Pancreas (tissue), 10 donors: ENCODE data around the gene MYO1A. TPM values are rescaled to one million over a fixed set of nuclear protein-coding genes. Genes with fewer than 3 reads are reported as not detected.
A peak's percentile ranks its signal among the peaks of the same experiment; 100 is the strongest.

Source experiments
- ATAC-seq, 4 donors: fragments of 200-7000 bp; cut with Tn5 transposase; one replicate each; pipeline versions ENCODE4 v1.8.0 to v1.9.1; 2020; ENCODE audit warnings: mild to moderate bottlenecking in 4 of 4, moderate library complexity in 4 of 4
- DNase-seq, 6 donors: peaks; one replicate each; pipeline ENCODE4 v3.0.0-alpha.2; 2020
- FAIRE-seq: peaks from 2 replicates; lab custom pipeline; 2012; peaks lifted over from hg19 to GRCh38; lab: Jason Lieb, UNC
- H3K27ac ChIP-seq, 4 donors: fragments of 200-600 bp; sonication (generic); 1 replicate in 3 of 4; 2 replicates in 1 of 4; pipeline versions ENCODE4 v1.5.0 to v1.8.0; 2020
- H3K27me3 ChIP-seq, 4 donors: fragments of 200-600 bp; one replicate each; pipeline ENCODE4 v1.8.0; 2021
- H3K36me3 ChIP-seq, 3 donors: fragments of 200-600 bp; sonication (generic) in 1 of 3; one replicate each; pipeline versions ENCODE4 v1.5.0 to v1.8.0; 2020 to 2021
- H3K4me1 ChIP-seq, 3 donors: fragments of 200-600 bp; one replicate each; pipeline ENCODE4 v1.8.0; 2021
- H3K4me3 ChIP-seq, 4 donors: fragments of 200-600 bp; sonication (generic) in 2 of 4; one replicate each; pipeline versions ENCODE4 v1.5.0 to v1.8.0; 2020 to 2021
- H3K9me3 ChIP-seq, 4 donors: fragments of 200-600 bp; one replicate each; pipeline ENCODE4 v1.8.0; 2021
- CTCF ChIP-seq, 4 donors: fragments of 200-600 bp; sonication (generic) in 3 of 4; IDR thresholded peaks; one replicate each; pipeline versions ENCODE4 v1.5.0 to v1.8.0; 2021; ENCODE audit warnings: antibody characterized with exemption in 4 of 4
- WGBS, 2 donors: extraction: QIAGEN DNeasy Blood & Tissue Kit; methylation state at CpG; one replicate each; pipeline ENCODE4 v1.1.7; 2013; 5-methylcytosine and 5-hydroxymethylcytosine counted together
- intact Hi-C, 3 donors: fragments of 100-400 bp; cut with DNase I; formaldehyde crosslinking; loops; one replicate each; pipeline versions ENCODE4 v1.11.1 to v1.14.2; 2022
- polyA plus RNA-seq, 2 donors: library from polyadenylated mRNA; stranded (reverse); fragments of 200-250 nt; gene quantifications; one replicate each; pipeline ENCODE4 v1.2.3, GENCODE V29; 2013
- total RNA-seq, 6 donors: library from RNA; stranded (reverse); fragmentation: NEBNext Ultra II Directional in 4 of 6; extraction: Animal tissue kit (Norgen Biotek cat#: 25700) in 4 of 6; gene quantifications; one replicate each; pipeline versions ENCODE4 v1.2.1 to v1.2.4, GENCODE V29; 2021 to 2023
- donor health status: healthy with polysubstance abuse.
- donor health status: DM: no; HTN: no; CAD: no; lungs with moderate emphysema.
- donor health status: DM: no; HTN: no; CAD: no.
- donor health status: control.
- donor health status: control.
- donor health status: Bipolar disorder and iron deficiency.
- donor health status: DM: yes; HTN: yes; CAD: no.
- donor health status: DM: no; HTN: no; CAD: no.
- donor health status: DM: no; HTN: no; CAD: no.
- donor health status: DM: yes; HTN: yes; CAD: no.

MYO1A gene
- total and polyA plus RNA-seq, 8 donors: 0.15 to 0.65 (median 0.47) TPM; not detected in 1

- intact Hi-C loops: no loop called here
- H3K27ac ChIP-seq: peak overlapping the region in 1 of 4 donors; percentile 27
- H3K4me1 ChIP-seq: peaks cover 0 to 6% (median 0%) of the 10 kb centered on the region in 3 donors
- H3K4me3 ChIP-seq: no peak overlapping the region
- TF ChIP-seq CTCF (IDR thresholded peaks at IDR 0.05): peak in 3 of 4 donors; percentile 10 to 45 (median 39)
- H3K36me3 ChIP-seq: peaks cover 0 to 10% (median 0%) of the 10 kb centered on the region in 3 donors
- no peak for FAIRE-seq
- ATAC-seq: peak in 3 of 4 donors; percentile 13 to 43 (median 19)
- WGBS, 2 donors: 47 to 59% methylated on average over 22 to 24 of the region's 24 CpGs
- no peaks in the 10 kb centered on the region for H3K9me3 ChIP-seq
- DNase-seq: peak in 5 of 6 donors; percentile 30 to 83 (median 56)
- no peaks in the 10 kb centered on the region for H3K27me3 ChIP-seq
Measured at GRCh38 chr12:57093415-57094207, 43.7 kb upstream of the MYO1A start.

- 85 to 86% methylated on average over 4 of the region's 4 CpGs for WGBS, 2 donors
- DNase-seq: peak in 1 of 6 donors; percentile 76
Measured at GRCh38 chr12:57092876-57093414, 43.0 kb upstream of the MYO1A start.

GRCh38 chr12:57092529-57092862, 42.6 kb upstream of the MYO1A start:
- Histone ChIP-seq H3K4me3 (no peak overlapping the region), H3K4me1 (peaks cover 0 to 6% (median 0%) of the 10 kb centered on the region in 3 donors), H3K9me3 (no peaks in the 10 kb centered on the region), H3K36me3 (peaks cover 0 to 7% (median 0%) of the 10 kb centered on the region in 3 donors), H3K27me3 (no peaks in the 10 kb centered on the region), H3K27ac (no peak overlapping the region)
- 75 to 78% methylated on average over 5 of the region's 5 CpGs for WGBS, 2 donors
- TF ChIP-seq CTCF (IDR thresholded peaks at IDR 0.05): no peak
- no peak for FAIRE-seq
- peak in 1 of 6 donors; percentile 36 for DNase-seq
- intact Hi-C loops: no loop called here
- ATAC-seq: no peak

More at GRCh38 chr12:57092876-57093414, 43.0 kb upstream of the MYO1A start:
- Histone ChIP-seq H3K4me1 (peaks cover 0 to 6% (median 0%) of the 10 kb centered on the region in 3 donors), H3K36me3 (peaks cover 0 to 7% (median 0%) of the 10 kb centered on the region in 3 donors), H3K4me3 (no peak overlapping the region), H3K27me3 (no peaks in the 10 kb centered on the region), H3K27ac (no peak overlapping the region), H3K9me3 (no peaks in the 10 kb centered on the region)
- ATAC-seq: no peak
- intact Hi-C loops: no loop called here
- FAIRE-seq: no peak
- TF ChIP-seq CTCF (IDR thresholded peaks at IDR 0.05): no peak

GRCh38 chr12:57091638-57092528, 42.0 kb upstream of the MYO1A start:
- no peaks in the 10 kb centered on the region for H3K9me3 ChIP-seq
- no peaks in the 10 kb centered on the region for H3K27me3 ChIP-seq
- no peak for ATAC-seq
- H3K4me1 ChIP-seq: peaks cover 0 to 6% (median 0%) of the 10 kb centered on the region in 3 donors
- intact Hi-C loops: no loop called here
- peak in 1 of 6 donors; percentile 55 for DNase-seq
- H3K27ac ChIP-seq: no peak overlapping the region
- 83 to 88% methylated on average over 25 of the region's 25 CpGs for WGBS, 2 donors
- peaks cover 0 to 7% (median 0%) of the 10 kb centered on the region in 3 donors for H3K36me3 ChIP-seq
- TF ChIP-seq CTCF (IDR thresholded peaks at IDR 0.05): no peak
- FAIRE-seq: no peak
- no peak overlapping the region for H3K4me3 ChIP-seq
